GM12892 (cell line): ENCODE measurements around the gene LBHD2.

Source experiments
- POLR2A ChIP-seq: IDR thresholded peaks from 2 replicates; pipeline ENCODE4 v1.6.1; 2011; ENCODE audit warnings: low read depth, low read length, control low read depth
- TAF1 ChIP-seq: IDR thresholded peaks from 2 replicates; pipeline ENCODE4 v1.6.1; 2011; ENCODE audit warnings: low read depth, mild to moderate bottlenecking, control low read depth, low read length, borderline replicate concordance

- TF ChIP-seq POLR2A: no peak
- no peak for TF ChIP-seq TAF1
Measured at GRCh38 chr14:103099081-103099732, 15.2 kb downstream of the LBHD2 start.
